CD14-positive monocyte (primary cell): ENCODE data around the gene ACVRL1. TPM values are rescaled to one million over a fixed set of nuclear protein-coding genes. Genes with fewer than 3 reads are reported as not detected.

Source experiments
- DNase-seq, 3 donors: peaks; one replicate each; pipeline ENCODE4 v3.0.0-alpha.2; 2011 to 2022
- H2AFZ ChIP-seq: 2 replicates; pipeline ENCODE4 v1.6.0; 2012; ENCODE audit warnings: mild to moderate bottlenecking, low read depth, low read length, inconsistent platforms; ENCODE audit not compliant: insufficient read depth, poor library complexity, severe bottlenecking
- H3K27ac ChIP-seq, 2 donors: 1 replicate in 1 of 2; 2 replicates in 1 of 2; pipeline ENCODE4 v1.5.1; 2012 to 2013; ENCODE audit warnings: low read length in 2 of 2, control low read depth in 1 of 2, inconsistent platforms in 1 of 2, low read depth in 1 of 2, mild to moderate bottlenecking in 1 of 2
- H3K27me3 ChIP-seq, 2 donors: one replicate each; pipeline versions ENCODE4 v1.6.0 to v1.6.1; 2011 to 2013; ENCODE audit warnings: low read length in 2 of 2; ENCODE audit not compliant: control insufficient read depth in 2 of 2, insufficient read depth in 2 of 2
- H3K36me3 ChIP-seq, 2 donors: replicated peaks in 1 of 2; 1 replicate in 1 of 2; 2 replicates in 1 of 2; pipeline versions ENCODE4 v1.5.1 to v1.6.1; 2012 to 2013; ENCODE audit warnings: low read length in 2 of 2, control low read depth in 1 of 2, inconsistent platforms in 1 of 2, mild to moderate bottlenecking in 1 of 2; ENCODE audit not compliant: insufficient read depth in 2 of 2, control insufficient read depth in 1 of 2
- H3K4me1 ChIP-seq, 2 donors: 1 replicate in 1 of 2; 2 replicates in 1 of 2; pipeline versions ENCODE4 v1.5.1 to v1.6.1; 2012 to 2013; ENCODE audit warnings: low read length in 2 of 2, control low read depth in 1 of 2, inconsistent platforms in 1 of 2, mild to moderate bottlenecking in 1 of 2, moderate library complexity in 1 of 2; ENCODE audit not compliant: insufficient read depth in 2 of 2, control insufficient read depth in 1 of 2
- H3K4me2 ChIP-seq: replicated peaks from 2 replicates; pipeline ENCODE3; 2012; ENCODE audit warnings: low read length, moderate library complexity, mild to moderate bottlenecking; ENCODE audit not compliant: poor library complexity, severe bottlenecking; ENCODE audit errors: extremely low read depth
- H3K4me3 ChIP-seq, 3 experiments: fragments of 200-600 bp in 1 of 3; sonication (generic) in 1 of 3; replicated peaks in 1 of 3; 1 replicate in 2 of 3; 2 replicates in 1 of 3; pipeline ENCODE4 v1.5.1; 2011 to 2013; ENCODE audit warnings: low read length in 3 of 3, mild to moderate bottlenecking in 3 of 3, control low read depth in 2 of 3, low read depth in 2 of 3, inconsistent platforms in 1 of 3, moderate library complexity in 1 of 3
- H3K79me2 ChIP-seq: 2 replicates; pipeline ENCODE4 v1.6.0; 2012; ENCODE audit warnings: mild to moderate bottlenecking, control low read depth, inconsistent platforms, low read length, moderate library complexity; ENCODE audit not compliant: insufficient read depth
- H3K9ac ChIP-seq: 2 replicates; pipeline ENCODE4 v1.6.0; 2017; ENCODE audit warnings: low read length, mild to moderate bottlenecking; ENCODE audit not compliant: insufficient read depth, poor library complexity, severe bottlenecking
- H3K9me3 ChIP-seq, 2 donors: replicated peaks in 1 of 2; 1 replicate in 1 of 2; 2 replicates in 1 of 2; pipeline versions ENCODE4 v1.5.1 to v1.6.1; 2012 to 2013; ENCODE audit warnings: low read length in 2 of 2, control low read depth in 1 of 2; ENCODE audit not compliant: control insufficient read depth in 1 of 2, insufficient read depth in 1 of 2
- H4K20me1 ChIP-seq: 2 replicates; pipeline ENCODE4 v1.6.0; 2012; ENCODE audit warnings: mild to moderate bottlenecking, low read length, control low read depth, moderate library complexity; ENCODE audit not compliant: insufficient read depth
- H3K27ac Mint-ChIP-seq, 7 donors: one replicate each; pipeline ENCODE4 v1.8.0; 2020; ENCODE audit warnings: mild to moderate bottlenecking in 7 of 7, mixed read lengths in 7 of 7, moderate library complexity in 6 of 7, inconsistent platforms in 2 of 7
- H3K27me3 Mint-ChIP-seq, 3 donors: one replicate each; pipeline ENCODE4 v1.8.0; 2021 to 2022; ENCODE audit warnings: low read depth in 3 of 3, mild to moderate bottlenecking in 3 of 3, mixed read lengths in 3 of 3, moderate library complexity in 3 of 3, inconsistent platforms in 1 of 3
- H3K36me3 Mint-ChIP-seq, 2 donors: one replicate each; pipeline ENCODE4 v1.8.0; 2020; ENCODE audit warnings: mixed read lengths in 2 of 2, inconsistent platforms in 1 of 2, mild to moderate bottlenecking in 1 of 2
- H3K4me1 Mint-ChIP-seq: one replicate; pipeline ENCODE4 v1.8.0; 2020; ENCODE audit warnings: mild to moderate bottlenecking, mixed read lengths
- H3K4me3 Mint-ChIP-seq, 2 donors: one replicate each; pipeline ENCODE4 v1.8.0; 2020; ENCODE audit warnings: mild to moderate bottlenecking in 2 of 2, mixed read lengths in 2 of 2, moderate library complexity in 1 of 2
- H3K9me3 Mint-ChIP-seq, 7 donors: one replicate each; pipeline ENCODE4 v1.8.0; 2020 to 2022; ENCODE audit warnings: mixed read lengths in 7 of 7, mild to moderate bottlenecking in 6 of 7, moderate library complexity in 6 of 7, inconsistent platforms in 2 of 7
- WGBS: methylation state at CpG from one replicate; pipeline ENCODE4 v1.1.5; 2013; ENCODE audit warnings: missing lambda C conversion rate; ENCODE audit not compliant: insufficient coverage; 5-methylcytosine and 5-hydroxymethylcytosine counted together
- intact Hi-C, 2 donors: fragments of 100-400 bp; cut with micrococcal nuclease; formaldehyde crosslinking; loops; one replicate each; pipeline versions ENCODE4 v1.15.0 to v1.15.1; 2023
- polyA plus RNA-seq, 3 donors: library from polyadenylated mRNA; depleted of rRNA in 1 of 3; unstranded in 2 of 3; stranded (reverse) in 1 of 3; fragments of 300-500 nt in 2 of 3; fragments of >200 nt in 1 of 3; fragmentation: Illumina TruSeq in 2 of 3; gene quantifications; 1 replicate in 2 of 3; 2 replicates in 1 of 3; pipeline ENCODE4 v1.2.3, GENCODE V29; 2012 to 2021
- TF ChIP-seq, protein P1 (sequence below): fragments of 200-600 bp; IDR thresholded peaks from one replicate; pipeline ENCODE4 v1.8.0; 2022; ENCODE audit warnings: antibody characterized with exemption, mild to moderate bottlenecking

ACVRL1 gene
- polyA plus RNA-seq, 3 donors, result 1.5 to 3.6 (median 2.0) TPM

DNA sequence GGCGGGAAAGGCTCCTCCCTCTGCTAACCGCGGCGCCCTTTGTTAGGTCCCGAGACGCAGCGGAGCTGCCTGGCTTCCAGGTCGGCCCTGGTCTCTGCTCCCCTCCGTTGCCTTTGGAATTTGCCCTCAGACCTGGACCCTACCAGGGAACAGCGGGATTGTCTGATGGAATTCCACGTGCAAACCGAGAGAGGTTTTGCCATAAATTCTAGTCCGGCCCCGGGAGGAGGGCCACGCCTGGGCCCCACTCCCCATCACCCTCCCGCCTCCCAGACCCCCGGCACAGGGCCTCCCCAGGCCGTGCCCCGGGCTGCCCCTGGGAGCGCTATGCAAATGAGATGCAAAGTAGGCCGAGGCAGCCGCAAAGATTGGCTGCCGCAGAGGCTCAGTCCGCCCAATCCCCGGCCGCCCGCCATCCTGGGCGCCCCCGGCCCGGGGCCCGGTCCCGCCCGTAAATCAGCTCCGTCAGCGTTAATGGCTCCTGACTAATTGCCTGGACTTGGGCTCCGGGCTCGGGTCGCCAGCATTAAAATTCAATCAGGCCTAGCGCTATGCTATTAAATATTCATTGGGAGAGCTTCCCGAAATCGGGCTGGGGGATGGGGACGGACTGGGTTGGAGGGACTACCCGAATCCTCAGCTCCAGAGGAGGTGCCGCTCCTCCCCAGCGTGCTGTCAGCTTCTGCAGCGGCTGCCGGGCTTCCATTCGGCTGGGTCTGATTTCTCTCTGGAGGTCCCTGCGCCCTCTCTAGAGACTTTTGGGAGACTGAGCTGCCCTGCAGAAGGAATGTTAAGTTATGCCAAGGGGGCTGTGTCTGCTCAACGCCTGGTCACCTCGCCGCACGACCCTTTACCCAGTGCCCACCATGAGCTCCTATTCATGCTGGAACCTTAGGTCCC is 43.1 kb upstream of the ACVRL1 start:
- peaks cover 3 to 48% of the 10 kb centered on the region in 2 donors for H3K27me3 ChIP-seq
- peak overlapping the region; percentile 49 for H3K9ac ChIP-seq
- peaks cover 51 to 60% (median 56%) of the 10 kb centered on the region in 3 donors for H3K27me3 Mint-ChIP-seq
- 11% methylated on average over 49 of the region's 53 CpGs for WGBS
- TF ChIP-seq, protein P1, sequence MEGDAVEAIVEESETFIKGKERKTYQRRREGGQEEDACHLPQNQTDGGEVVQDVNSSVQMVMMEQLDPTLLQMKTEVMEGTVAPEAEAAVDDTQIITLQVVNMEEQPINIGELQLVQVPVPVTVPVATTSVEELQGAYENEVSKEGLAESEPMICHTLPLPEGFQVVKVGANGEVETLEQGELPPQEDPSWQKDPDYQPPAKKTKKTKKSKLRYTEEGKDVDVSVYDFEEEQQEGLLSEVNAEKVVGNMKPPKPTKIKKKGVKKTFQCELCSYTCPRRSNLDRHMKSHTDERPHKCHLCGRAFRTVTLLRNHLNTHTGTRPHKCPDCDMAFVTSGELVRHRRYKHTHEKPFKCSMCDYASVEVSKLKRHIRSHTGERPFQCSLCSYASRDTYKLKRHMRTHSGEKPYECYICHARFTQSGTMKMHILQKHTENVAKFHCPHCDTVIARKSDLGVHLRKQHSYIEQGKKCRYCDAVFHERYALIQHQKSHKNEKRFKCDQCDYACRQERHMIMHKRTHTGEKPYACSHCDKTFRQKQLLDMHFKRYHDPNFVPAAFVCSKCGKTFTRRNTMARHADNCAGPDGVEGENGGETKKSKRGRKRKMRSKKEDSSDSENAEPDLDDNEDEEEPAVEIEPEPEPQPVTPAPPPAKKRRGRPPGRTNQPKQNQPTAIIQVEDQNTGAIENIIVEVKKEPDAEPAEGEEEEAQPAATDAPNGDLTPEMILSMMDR, result no peak
- H3K27ac ChIP-seq, result no peak overlapping the region
- peaks cover 31 to 45% of the 10 kb centered on the region in 2 donors for H3K4me1 ChIP-seq
- peak in 2 of 3 donors; percentile 51 to 65 for DNase-seq
- peaks cover 35% of the 10 kb centered on the region for H3K4me1 Mint-ChIP-seq
- intact Hi-C loops, result no loop called here
- H3K9me3 Mint-ChIP-seq, result peaks cover 0 to 9% (median 2%) of the 10 kb centered on the region in 7 donors
- H3K4me3 Mint-ChIP-seq, result peak overlapping the region; percentile 70 to 87
- H3K79me2 ChIP-seq, result no peaks in the 10 kb centered on the region
- H3K4me3 ChIP-seq, result peak overlapping the region; percentile 41 to 75 (median 46)
- H3K9me3 ChIP-seq, result no peaks in the 10 kb centered on the region
- no peaks in the 10 kb centered on the region for H3K36me3 ChIP-seq
- peak overlapping the region; percentile 79 for H3K4me2 ChIP-seq
- peak overlapping the region; percentile 83 for H2AFZ ChIP-seq
- H4K20me1 ChIP-seq, result no peaks in the 10 kb centered on the region
- H3K36me3 Mint-ChIP-seq, result peaks cover 19 to 22% of the 10 kb centered on the region in 2 donors
- H3K27ac Mint-ChIP-seq, result peak overlapping the region in 1 of 7 donors; percentile 18

DNA sequence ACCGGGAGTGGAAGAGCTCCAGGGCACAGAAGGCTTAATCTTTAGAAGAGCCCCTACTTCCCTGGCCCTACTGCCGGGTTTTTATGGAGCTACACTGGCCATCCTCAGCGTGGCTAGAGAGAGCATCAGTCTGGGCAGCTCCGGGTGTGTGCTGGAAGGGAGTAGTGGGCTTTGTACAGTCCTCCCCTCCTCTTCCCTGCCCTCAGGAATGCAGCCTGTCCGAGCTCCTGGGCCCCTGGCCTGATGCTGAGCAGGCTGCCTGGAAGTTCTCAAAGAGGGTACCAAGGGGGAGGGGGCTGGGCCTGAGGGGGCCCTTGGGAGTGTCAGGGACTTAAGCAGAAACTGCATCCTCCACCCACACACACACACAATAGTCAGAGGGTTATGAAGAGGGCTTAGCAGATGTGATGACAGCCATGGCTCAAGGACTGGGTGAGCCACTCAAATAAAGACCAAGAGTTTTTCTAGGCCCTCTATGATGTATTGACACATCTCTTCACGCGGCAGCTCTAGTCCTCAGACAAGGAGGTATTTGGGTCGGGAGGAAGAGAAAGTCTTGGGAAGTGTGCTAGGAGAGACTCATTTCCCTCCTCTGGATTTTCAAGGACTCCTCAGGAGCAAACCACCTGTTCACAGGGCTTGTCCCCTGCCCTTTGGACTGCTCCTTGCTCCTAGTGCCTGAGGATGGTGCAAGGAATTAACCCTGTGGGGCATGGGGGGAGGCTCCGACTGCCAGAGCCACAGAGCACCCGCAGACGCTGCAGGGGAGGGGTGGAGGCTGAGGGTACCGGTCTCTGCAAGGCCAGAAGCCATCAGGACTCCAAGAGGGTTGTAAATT is 42.3 kb upstream of the ACVRL1 start:
- Mint-ChIP-seq H3K4me3 (peak overlapping the region; percentile 70 to 85), H3K9me3 (peaks cover 0 to 10% (median 2%) of the 10 kb centered on the region in 7 donors), H3K27me3 (peaks cover 49 to 66% (median 58%) of the 10 kb centered on the region in 3 donors), H3K4me1 (peaks cover 42% of the 10 kb centered on the region), H3K27ac (peak overlapping the region in 1 of 7 donors; percentile 63), H3K36me3 (peaks cover 19 to 24% of the 10 kb centered on the region in 2 donors)
- H3K4me1 ChIP-seq, result peaks cover 40 to 54% of the 10 kb centered on the region in 2 donors
- intact Hi-C loops, result no loop called here
- peak overlapping the region; percentile 83 for H2AFZ ChIP-seq
- no peaks in the 10 kb centered on the region for H4K20me1 ChIP-seq
- H3K36me3 ChIP-seq, result no peaks in the 10 kb centered on the region
- no peak overlapping the region for H3K27ac ChIP-seq
- peak overlapping the region in 1 of 3 experiments; percentile 75 for H3K4me3 ChIP-seq
- H3K4me2 ChIP-seq, result peak overlapping the region; percentile 79
- no peaks in the 10 kb centered on the region for H3K9me3 ChIP-seq
- H3K9ac ChIP-seq, result no peak overlapping the region
- no peaks in the 10 kb centered on the region for H3K79me2 ChIP-seq
- peaks cover 3 to 52% of the 10 kb centered on the region in 2 donors for H3K27me3 ChIP-seq
- 98% methylated on average over 5 of the region's 12 CpGs for WGBS
- TF ChIP-seq, protein P1, result no peak
- DNase-seq, result no peak
